Measurements from ENCODE around the gene NACA2. TPM values are rescaled to one million over a fixed set of nuclear protein-coding genes. Genes with fewer than 3 reads are reported as not detected.

The NACA2 gene
- polyA plus RNA-seq, 1 donor: 1.0 TPM

DNA sequence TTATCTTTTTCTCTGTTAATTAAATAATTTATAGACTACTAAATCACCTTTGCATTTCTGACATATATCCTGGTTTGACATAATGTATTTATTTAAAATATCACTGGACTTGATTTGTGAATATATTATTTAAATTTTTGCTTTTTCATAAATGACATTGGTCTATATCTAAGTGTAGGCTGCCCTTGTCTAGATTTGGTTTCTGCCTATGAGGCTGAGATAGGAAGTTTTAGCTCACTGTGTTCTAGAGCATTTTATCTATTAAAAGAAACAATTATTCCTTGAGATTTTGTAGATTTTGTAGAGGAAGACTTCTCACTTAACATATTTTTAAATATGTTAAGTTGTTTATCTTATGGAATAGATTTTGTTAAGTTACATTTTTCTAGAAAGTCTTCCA, 43.9 kb downstream of the NACA2 start:
- no peak for DNase-seq (ENCODE audit: low read depth)

DNA sequence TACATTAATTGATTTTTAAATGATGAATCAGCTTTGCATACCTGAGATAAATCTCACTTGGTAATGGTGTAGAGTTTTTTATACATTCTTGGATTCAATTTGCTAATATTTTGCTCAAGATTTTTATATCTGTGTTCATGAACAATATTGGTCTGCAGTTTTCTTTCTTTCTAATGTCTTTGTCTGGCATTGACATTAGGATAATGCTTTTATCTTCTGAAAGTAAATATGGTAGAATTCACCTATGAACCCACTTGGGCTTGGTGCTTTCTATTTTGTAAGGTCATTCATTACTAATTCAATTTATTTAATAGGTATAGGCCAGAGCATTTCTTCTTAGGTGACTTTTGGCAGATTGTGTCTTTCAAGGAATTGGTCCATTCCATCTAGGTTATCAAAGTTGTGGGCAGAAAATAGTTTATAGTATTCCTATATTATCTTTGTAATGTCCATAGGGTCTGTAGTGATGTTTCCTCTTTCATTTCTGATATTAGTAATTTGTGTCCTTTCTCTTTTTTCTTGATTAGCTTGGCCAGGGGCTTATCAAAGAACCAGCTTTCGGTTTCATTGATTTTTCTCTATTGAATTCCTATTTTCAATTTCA, 45.6 kb downstream of the NACA2 start:
- no peak for DNase-seq (ENCODE audit: low read depth)

DNA sequence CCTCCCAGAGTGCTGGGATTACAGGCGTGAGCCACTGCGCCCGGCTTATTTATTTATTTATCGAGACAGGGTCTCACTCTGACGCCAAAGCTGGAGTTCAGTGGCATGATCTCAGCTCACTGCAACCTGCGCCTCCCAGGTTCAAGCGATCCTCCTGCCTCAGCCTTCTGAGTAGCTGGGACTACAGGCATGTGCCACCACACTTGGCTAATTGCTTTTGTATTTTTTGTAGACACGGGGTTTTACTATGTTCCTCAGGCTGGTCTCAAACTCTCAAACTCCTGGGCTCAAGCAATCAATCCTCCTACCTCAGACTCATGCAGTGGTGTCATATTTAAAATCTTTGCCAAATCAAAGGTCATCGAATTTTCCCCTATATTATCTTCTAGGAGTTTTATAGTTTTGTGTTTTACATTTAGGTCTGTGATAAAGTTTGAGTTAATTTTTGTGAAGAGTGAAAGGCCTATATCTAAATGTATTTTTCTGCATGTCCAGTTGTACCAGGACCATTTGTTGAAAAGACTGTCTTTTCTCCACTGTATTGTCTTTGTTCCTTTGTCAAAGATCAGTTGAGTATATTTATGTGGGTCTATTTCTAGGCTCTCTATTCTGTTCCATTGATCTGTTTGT, 47.1 kb downstream of the NACA2 start:
- no peak for DNase-seq (ENCODE audit: low read depth)

DNA sequence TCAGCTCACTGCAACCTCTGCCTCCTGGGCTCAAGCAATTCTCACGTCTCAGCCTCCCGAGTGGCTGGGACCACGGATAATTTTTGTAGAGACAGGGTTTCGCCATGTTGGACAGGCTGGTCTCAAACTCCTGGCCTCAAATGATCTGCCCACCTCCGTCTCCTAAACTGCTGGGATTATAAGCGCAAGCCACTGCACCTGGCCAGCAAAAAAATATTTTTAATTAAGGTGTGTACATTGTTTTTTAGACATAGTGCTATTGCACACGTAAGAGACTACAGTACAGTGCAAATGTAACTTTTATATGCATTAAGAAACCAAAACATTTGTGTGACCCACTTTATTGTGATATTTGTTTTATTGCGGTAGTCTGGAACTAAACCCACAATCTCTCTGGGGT, 49.0 kb downstream of the NACA2 start:
- no peak for DNase-seq (ENCODE audit: low read depth)

DNA sequence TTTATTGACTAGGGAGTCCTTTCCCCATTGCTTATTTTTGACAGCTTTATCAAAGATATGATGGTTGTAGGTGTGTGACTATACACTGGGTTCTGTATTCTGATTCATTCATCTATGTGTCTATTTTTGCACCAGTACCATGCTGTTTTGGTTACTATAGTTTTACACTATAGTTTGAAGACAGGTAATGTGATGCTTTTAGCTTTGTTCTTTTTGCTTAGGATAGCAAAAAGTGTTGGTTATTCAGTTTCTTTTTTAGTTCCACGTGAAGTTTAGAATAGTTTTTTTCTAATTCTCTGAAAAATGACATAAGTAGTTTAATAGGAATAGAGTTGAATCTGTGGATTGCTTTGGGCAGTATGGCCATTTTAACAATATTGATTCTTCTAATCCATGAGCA, 50.1 kb downstream of the NACA2 start:
- DNase-seq (ENCODE audit: low read depth): no peak

Other genes with a start within 250 kb of the NACA2 start
- 10.9 TPM for gene TBX2, start 191.4 kb downstream of the NACA2 start, polyA plus RNA-seq (ENCODE audit: insufficient read length)
- 7.7 TPM for gene TBX4, start 138.8 kb downstream of the NACA2 start, polyA plus RNA-seq (ENCODE audit: insufficient read length)

Data from forelimb muscle (tissue), 1 donor.